CD8-positive, alpha-beta memory T cell (primary cell): ENCODE measurements around the gene ZAP70. TPM values are rescaled to one million over a fixed set of nuclear protein-coding genes. Genes with fewer than 3 reads are reported as not detected.

ENCODE experiments used
- CTCF ChIA-PET: fragments of 350-600 bp; sonication (Branson Sonifier 250); formaldehyde crosslinking; loops from one replicate; lab custom pipeline; 2021; ENCODE audit warnings: antibody characterized with exemption; lab: Charles Lee
- POLR2A ChIA-PET: fragments of 350-600 bp; sonication (Branson Sonifier 250); formaldehyde crosslinking; loops from one replicate; lab custom pipeline; 2021; ENCODE audit warnings: antibody characterized with exemption; lab: Charles Lee
- DNase-seq, 5 donors: peaks; one replicate each; pipeline versions ENCODE4 v3.0.0 to v3.0.0-alpha.2; 2020 to 2022; ENCODE audit warnings: mixed read lengths in 1 of 5
- H3K27ac ChIP-seq: one replicate; pipeline ENCODE4 v1.7.0; 2013; ENCODE audit warnings: low read depth, mild to moderate bottlenecking, low read length, moderate library complexity
- H3K27me3 ChIP-seq: 2 replicates; pipeline ENCODE4 v1.7.0; 2013; ENCODE audit warnings: low read length, mild to moderate bottlenecking; ENCODE audit not compliant: insufficient read depth, poor library complexity, severe bottlenecking
- H3K36me3 ChIP-seq: 2 replicates; pipeline ENCODE4 v1.7.0; 2013; ENCODE audit warnings: mild to moderate bottlenecking, low read length, moderate library complexity; ENCODE audit not compliant: insufficient read depth
- H3K4me1 ChIP-seq: 2 replicates; pipeline ENCODE4 v1.7.0; 2013; ENCODE audit warnings: mild to moderate bottlenecking, low read length, moderate library complexity; ENCODE audit not compliant: insufficient read depth
- H3K4me3 ChIP-seq: 2 replicates; pipeline ENCODE4 v1.7.0; 2013; ENCODE audit warnings: mild to moderate bottlenecking, low read length
- H3K9me3 ChIP-seq: 2 replicates; pipeline ENCODE4 v1.7.0; 2013; ENCODE audit warnings: mild to moderate bottlenecking, low read length
- H3K27ac Mint-ChIP-seq, 8 donors: one replicate each; pipeline ENCODE4 v1.8.0; 2020 to 2021; ENCODE audit warnings: mixed read lengths in 8 of 8, mild to moderate bottlenecking in 6 of 8, inconsistent platforms in 3 of 8, moderate library complexity in 3 of 8
- H3K27me3 Mint-ChIP-seq, 2 donors: one replicate each; pipeline ENCODE4 v1.8.0; 2020 to 2021; ENCODE audit warnings: mixed read lengths in 2 of 2, mild to moderate bottlenecking in 1 of 2, moderate library complexity in 1 of 2
- H3K36me3 Mint-ChIP-seq, 3 donors: one replicate each; pipeline ENCODE4 v1.8.0; 2020 to 2021; ENCODE audit warnings: mixed read lengths in 3 of 3, inconsistent platforms in 1 of 3, mild to moderate bottlenecking in 1 of 3
- H3K4me1 Mint-ChIP-seq, 3 donors: one replicate each; pipeline ENCODE4 v1.8.0; 2020 to 2021; ENCODE audit warnings: mixed read lengths in 3 of 3, inconsistent platforms in 1 of 3, mild to moderate bottlenecking in 1 of 3
- H3K4me3 Mint-ChIP-seq, 7 donors: one replicate each; pipeline ENCODE4 v1.8.0; 2020 to 2021; ENCODE audit warnings: mixed read lengths in 7 of 7, mild to moderate bottlenecking in 6 of 7, moderate library complexity in 4 of 7, inconsistent platforms in 2 of 7
- H3K9me3 Mint-ChIP-seq, 5 donors: one replicate each; pipeline ENCODE4 v1.8.0; 2020 to 2022; ENCODE audit warnings: mixed read lengths in 5 of 5, mild to moderate bottlenecking in 3 of 5, moderate library complexity in 2 of 5, inconsistent platforms in 1 of 5
- polyA plus RNA-seq: library from polyadenylated mRNA; unstranded; fragments of 300-500 nt; fragmentation: Illumina TruSeq; gene quantifications from one replicate; pipeline ENCODE4 v1.2.3, GENCODE V29; 2021
- total RNA-seq, 2 experiments: library from RNA; stranded (reverse); gene quantifications; one replicate each; pipeline ENCODE4 v1.2.3, GENCODE V29; 2021

ZAP70 gene
- total and polyA plus RNA-seq, 3 experiments from 2014 or later: 180 to 197 (median 184) TPM

DNA sequence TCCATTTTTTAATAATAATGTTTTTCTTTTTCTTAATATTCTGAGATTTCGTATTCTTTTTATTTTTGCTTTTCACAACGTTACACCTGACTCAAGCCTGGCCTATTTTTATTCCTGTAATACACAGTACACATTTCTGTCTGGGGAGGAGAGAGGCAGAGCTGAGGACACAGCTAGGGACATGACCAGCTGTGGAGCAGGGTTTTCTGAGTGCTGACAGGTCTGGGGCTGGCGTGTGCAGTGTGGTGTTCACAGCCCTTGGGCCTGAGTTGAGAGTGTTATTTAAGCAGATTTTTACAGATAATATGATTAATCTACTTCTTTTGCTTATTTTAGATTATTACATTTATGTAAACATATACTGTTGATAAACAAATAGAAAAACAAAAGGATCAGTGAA is 55.9 kb downstream of the ZAP70 start:
- Histone ChIP-seq H3K27me3 (no peaks in the 10 kb centered on the region), H3K36me3 (peaks cover 22% of the 10 kb centered on the region), H3K9me3 (no peaks in the 10 kb centered on the region), H3K27ac (no peak overlapping the region), H3K4me1 (no peaks in the 10 kb centered on the region), H3K4me3 (no peak overlapping the region)
- ChIA-PET CTCF (interaction anchor here (1.2 to 1.4 kb wide), 2 partner anchors 51 to 69 kb away, joined by 3 to 4 read pairs; no protein-coding TSS in a partner anchor), POLR2A (no interaction called here)
- Mint-ChIP-seq H3K27me3 (peaks cover 0 to 2% of the 10 kb centered on the region in 2 donors), H3K4me3 (no peak overlapping the region), H3K9me3 (no peaks in the 10 kb centered on the region), H3K27ac (peak overlapping the region in 1 of 8 donors; percentile 38), H3K36me3 (peaks cover 0 to 66% (median 13%) of the 10 kb centered on the region in 3 donors), H3K4me1 (peaks cover 5 to 9% (median 5%) of the 10 kb centered on the region in 3 donors)
- no peak for DNase-seq

- Mint-ChIP-seq H3K4me3 (no peak overlapping the region), H3K27ac (peak overlapping the region in 1 of 8 donors; percentile 24), H3K9me3 (no peaks in the 10 kb centered on the region), H3K4me1 (peaks cover 5 to 13% (median 9%) of the 10 kb centered on the region in 3 donors), H3K36me3 (peaks cover 0 to 67% (median 17%) of the 10 kb centered on the region in 3 donors), H3K27me3 (peaks cover 0 to 2% of the 10 kb centered on the region in 2 donors)
- no peak for DNase-seq
- no peak overlapping the region for H3K27ac ChIP-seq
- ChIA-PET POLR2A (no interaction called here), CTCF (interaction anchor here (1.2 kb wide), 1 partner anchor 52 kb away, joined by 3 read pairs; no protein-coding TSS in a partner anchor)
- peaks cover 22% of the 10 kb centered on the region for H3K36me3 ChIP-seq
- H3K27me3 ChIP-seq: no peaks in the 10 kb centered on the region
- H3K4me1 ChIP-seq: no peaks in the 10 kb centered on the region
- no peaks in the 10 kb centered on the region for H3K9me3 ChIP-seq
- H3K4me3 ChIP-seq: no peak overlapping the region
These were observed 56.3 kb downstream of the ZAP70 start for GRCh38 chr2:97769711-97770110.

GRCh38 chr2:97770445-97770844 is 57.1 kb downstream of the ZAP70 start:
- ChIA-PET CTCF (no interaction called here), POLR2A (interaction anchor here (0.6 kb wide), 1 partner anchor 10 kb away, joined by 3 read pairs; no protein-coding TSS in a partner anchor)
- H3K36me3 ChIP-seq: peaks cover 14% of the 10 kb centered on the region
- Mint-ChIP-seq H3K27ac (peak overlapping the region in 1 of 8 donors; percentile 12), H3K36me3 (peaks cover 0 to 67% (median 18%) of the 10 kb centered on the region in 3 donors), H3K27me3 (peaks cover 0 to 1% of the 10 kb centered on the region in 2 donors), H3K4me3 (no peak overlapping the region), H3K9me3 (no peaks in the 10 kb centered on the region), H3K4me1 (peaks cover 5 to 15% (median 12%) of the 10 kb centered on the region in 3 donors)
- H3K4me3 ChIP-seq: no peak overlapping the region
- no peaks in the 10 kb centered on the region for H3K4me1 ChIP-seq
- no peak overlapping the region for H3K27ac ChIP-seq
- H3K27me3 ChIP-seq: no peaks in the 10 kb centered on the region
- no peaks in the 10 kb centered on the region for H3K9me3 ChIP-seq
- no peak for DNase-seq

DNA sequence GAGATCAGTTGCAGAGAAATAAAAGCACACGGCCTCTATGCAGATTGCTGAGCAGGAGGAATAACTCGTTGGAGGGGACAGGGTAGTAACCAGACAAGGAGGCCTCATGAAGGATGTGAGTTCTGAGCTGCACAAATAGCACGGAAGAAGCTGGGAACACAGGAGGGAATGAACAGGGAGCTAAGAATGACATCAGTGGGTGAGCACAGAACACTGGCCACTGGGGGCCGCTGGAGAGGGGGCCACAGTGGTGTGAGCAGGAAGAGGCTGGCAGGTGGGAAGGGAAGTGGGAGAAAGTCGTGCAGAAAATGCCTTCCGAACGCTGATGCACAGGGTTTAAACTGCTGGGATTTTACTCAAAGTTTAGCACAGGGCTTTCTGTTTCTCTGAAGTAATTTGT is 61.0 kb downstream of the ZAP70 start:
- no peak overlapping the region for H3K27ac ChIP-seq
- H3K4me1 ChIP-seq: no peaks in the 10 kb centered on the region
- no peak overlapping the region for H3K4me3 ChIP-seq
- ChIA-PET CTCF (interaction anchor here (1.3 kb wide), 1 partner anchor 74 kb away, joined by 4 read pairs; no protein-coding TSS in a partner anchor), POLR2A (interaction anchor here (0.6 kb wide), 1 partner anchor 550 kb away, joined by 3 read pairs; no protein-coding TSS in a partner anchor)
- H3K9me3 ChIP-seq: no peaks in the 10 kb centered on the region
- no peaks in the 10 kb centered on the region for H3K9me3 Mint-ChIP-seq
- peaks cover 0 to 9% (median 9%) of the 10 kb centered on the region in 3 donors for H3K4me1 Mint-ChIP-seq
- DNase-seq: no peak
- no peaks in the 10 kb centered on the region for H3K36me3 ChIP-seq
- H3K27me3 Mint-ChIP-seq: peaks cover 0 to 1% of the 10 kb centered on the region in 2 donors
- H3K4me3 Mint-ChIP-seq: peak overlapping the region in 2 of 7 donors; percentile 6 to 19
- peak overlapping the region in 5 of 8 donors; percentile 7 to 50 (median 24) for H3K27ac Mint-ChIP-seq
- peaks cover 0 to 74% (median 21%) of the 10 kb centered on the region in 3 donors for H3K36me3 Mint-ChIP-seq
- H3K27me3 ChIP-seq: no peaks in the 10 kb centered on the region

DNA sequence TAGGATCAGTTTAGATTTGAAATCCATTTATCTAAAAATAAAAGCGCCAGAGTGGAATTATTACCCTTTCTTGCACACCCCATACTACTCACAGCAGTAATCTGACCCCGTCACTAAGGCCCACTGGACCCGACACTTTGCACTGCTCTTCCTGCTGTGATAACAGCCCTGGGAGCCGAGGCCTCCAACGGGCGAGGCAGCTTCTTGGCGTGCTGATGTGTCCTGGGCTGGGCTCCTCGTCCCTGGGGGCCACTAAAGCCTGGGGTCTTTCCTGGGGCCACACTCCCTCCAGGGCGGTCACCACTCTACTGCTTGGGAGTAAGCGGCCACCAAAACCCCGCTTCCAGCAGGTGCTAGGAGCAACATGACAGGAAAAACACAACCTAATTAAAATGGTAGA is 61.7 kb downstream of the ZAP70 start:
- Mint-ChIP-seq H3K27ac (no peak overlapping the region), H3K9me3 (no peaks in the 10 kb centered on the region), H3K27me3 (peaks cover 0 to 1% of the 10 kb centered on the region in 2 donors), H3K4me1 (peaks cover 0 to 9% (median 9%) of the 10 kb centered on the region in 3 donors), H3K36me3 (peaks cover 0 to 77% (median 21%) of the 10 kb centered on the region in 3 donors), H3K4me3 (no peak overlapping the region)
- DNase-seq: no peak
- H3K4me3 ChIP-seq: no peak overlapping the region
- H3K27me3 ChIP-seq: no peaks in the 10 kb centered on the region
- no peak overlapping the region for H3K27ac ChIP-seq
- no peaks in the 10 kb centered on the region for H3K4me1 ChIP-seq
- CTCF ChIA-PET: interaction anchor here (1.5 kb wide), 1 partner anchor 8 kb away, joined by 4 read pairs; no protein-coding TSS in a partner anchor
- POLR2A ChIA-PET: no interaction called here
- no peaks in the 10 kb centered on the region for H3K9me3 ChIP-seq
- H3K36me3 ChIP-seq: no peaks in the 10 kb centered on the region

DNA sequence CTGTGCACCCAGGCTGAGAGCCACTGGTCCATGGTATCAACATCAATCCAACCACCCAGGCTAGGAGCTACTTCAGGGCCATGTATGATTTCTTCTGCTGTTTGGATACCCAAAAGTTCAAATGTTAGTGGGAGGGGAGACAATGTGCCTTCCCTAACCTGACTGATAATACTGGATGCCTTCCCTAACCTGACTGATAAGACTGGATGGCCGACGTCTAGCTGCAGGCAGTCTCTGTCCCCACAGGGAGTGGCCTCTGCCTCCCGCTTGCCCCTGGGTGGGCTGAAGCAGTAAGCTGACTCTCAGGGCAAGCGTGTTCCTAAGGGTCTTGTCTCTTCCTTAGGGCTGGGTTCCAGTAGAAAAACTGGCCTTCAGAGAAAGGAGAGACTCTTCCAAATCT is 65.8 kb downstream of the ZAP70 start:
- Mint-ChIP-seq H3K27ac (no peak overlapping the region), H3K27me3 (peaks cover 0 to 1% of the 10 kb centered on the region in 2 donors), H3K9me3 (no peaks in the 10 kb centered on the region), H3K36me3 (peaks cover 0 to 56% (median 21%) of the 10 kb centered on the region in 3 donors), H3K4me3 (no peak overlapping the region), H3K4me1 (peaks cover 0 to 12% (median 8%) of the 10 kb centered on the region in 3 donors)
- Histone ChIP-seq H3K27me3 (no peaks in the 10 kb centered on the region), H3K9me3 (no peaks in the 10 kb centered on the region), H3K4me1 (no peaks in the 10 kb centered on the region), H3K4me3 (no peak overlapping the region), H3K36me3 (no peaks in the 10 kb centered on the region), H3K27ac (no peak overlapping the region)
- POLR2A ChIA-PET: no interaction called here
- CTCF ChIA-PET: no interaction called here
- no peak for DNase-seq

DNA sequence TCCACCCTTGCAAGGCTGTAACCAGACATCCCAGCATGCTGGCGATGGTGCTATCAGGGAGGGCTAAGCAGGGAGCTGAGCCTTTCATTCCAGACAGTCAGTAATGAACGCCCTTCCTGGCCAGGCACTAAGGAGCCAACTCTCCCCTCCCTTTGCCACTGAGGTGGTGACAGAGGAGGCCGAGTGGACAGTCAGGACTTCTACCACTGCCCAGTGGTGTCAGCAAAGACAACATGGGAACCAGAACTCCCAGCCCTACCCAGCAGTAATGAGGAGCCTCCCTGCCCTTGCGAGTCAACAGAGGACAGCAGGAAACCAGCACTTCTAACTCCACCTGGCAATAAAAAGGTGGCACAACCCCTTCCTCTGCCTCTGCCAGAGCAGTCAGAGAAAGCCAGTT is 68.6 kb downstream of the ZAP70 start:
- Histone ChIP-seq H3K36me3 (no peaks in the 10 kb centered on the region), H3K4me3 (no peak overlapping the region), H3K4me1 (no peaks in the 10 kb centered on the region), H3K9me3 (no peaks in the 10 kb centered on the region), H3K27me3 (no peaks in the 10 kb centered on the region), H3K27ac (no peak overlapping the region)
- ChIA-PET CTCF (no interaction called here), POLR2A (no interaction called here)
- H3K4me1 Mint-ChIP-seq: peaks cover 0 to 4% (median 0%) of the 10 kb centered on the region in 3 donors
- H3K27ac Mint-ChIP-seq: no peak overlapping the region
- no peak for DNase-seq
- no peaks in the 10 kb centered on the region for H3K9me3 Mint-ChIP-seq
- H3K27me3 Mint-ChIP-seq: no peaks in the 10 kb centered on the region
- no peak overlapping the region for H3K4me3 Mint-ChIP-seq
- peaks cover 0 to 40% (median 12%) of the 10 kb centered on the region in 3 donors for H3K36me3 Mint-ChIP-seq

- Histone ChIP-seq H3K27me3 (no peaks in the 10 kb centered on the region), H3K4me1 (no peaks in the 10 kb centered on the region), H3K36me3 (no peaks in the 10 kb centered on the region), H3K27ac (no peak overlapping the region), H3K9me3 (no peaks in the 10 kb centered on the region), H3K4me3 (no peak overlapping the region)
- H3K9me3 Mint-ChIP-seq: no peaks in the 10 kb centered on the region
- H3K27ac Mint-ChIP-seq: no peak overlapping the region
- no peak overlapping the region for H3K4me3 Mint-ChIP-seq
- ChIA-PET POLR2A (interaction anchor here (0.8 kb wide), 1 partner anchor 29 kb away, joined by 3 read pairs; no protein-coding TSS in a partner anchor), CTCF (no interaction called here)
- H3K27me3 Mint-ChIP-seq: no peaks in the 10 kb centered on the region
- peaks cover 0 to 46% (median 17%) of the 10 kb centered on the region in 3 donors for H3K36me3 Mint-ChIP-seq
- H3K4me1 Mint-ChIP-seq: peaks cover 0 to 2% (median 0%) of the 10 kb centered on the region in 3 donors
- DNase-seq: no peak
These were observed 71.6 kb downstream of the ZAP70 start for GRCh38 chr2:97784953-97785352.
